Measurements from ENCODE around the gene GPR78. TPM values are rescaled to one million over a fixed set of nuclear protein-coding genes. Genes with fewer than 3 reads are reported as not detected.

Gene GPR78
- total and polyA plus RNA-seq, 2 of the 4 experiments (the other 2 are of a cell fraction): under 0.01 to 0.10 TPM

DNA sequence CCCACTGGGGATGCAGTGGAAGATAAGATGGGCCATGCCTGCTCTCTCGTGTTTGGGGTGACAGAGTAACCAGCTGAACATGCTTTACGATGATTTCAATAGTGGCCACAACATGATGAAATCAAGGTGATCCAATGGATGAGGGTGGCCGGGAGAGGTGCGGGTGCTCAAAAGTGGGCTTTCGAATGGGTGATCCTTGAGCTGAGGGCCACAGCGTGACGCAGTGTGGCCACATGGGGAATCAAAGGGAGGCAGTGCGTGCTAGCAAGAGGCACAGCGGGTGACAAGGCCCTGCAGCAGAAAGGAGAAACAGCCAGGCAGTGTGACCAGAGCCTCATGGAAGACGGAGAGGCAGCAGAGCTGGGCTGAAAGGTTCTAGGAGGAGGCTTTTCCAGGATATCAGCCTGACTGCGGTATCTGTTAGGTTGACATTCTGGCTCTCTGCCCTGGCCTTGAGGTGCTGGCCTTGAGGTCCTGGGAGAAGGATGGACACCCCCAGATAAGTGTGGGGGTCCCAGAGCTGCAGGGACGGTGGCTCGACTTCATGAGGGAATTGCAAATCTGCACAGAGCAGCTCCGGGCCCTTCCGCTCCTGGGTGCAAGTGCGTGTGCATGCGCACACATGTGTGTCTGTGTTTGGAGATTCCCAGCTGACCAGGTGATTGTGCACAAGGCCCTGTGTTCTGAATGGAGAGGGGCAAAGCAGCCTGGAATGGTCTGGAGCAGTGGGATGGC, 38.0 kb upstream of the GPR78 start:
- Histone ChIP-seq H3K79me1 (ENCODE audit: low read depth in 1 of 2, low read length in 2 of 2) (no peaks in the 10 kb centered on the region), H3K4me3 (ENCODE audit: insufficient read depth, low read depth, low read length) (no peak overlapping the region), H3K9ac (ENCODE audit: low read depth, low read length) (no peak overlapping the region), H3K27me3 (ENCODE audit: control insufficient read depth, insufficient read depth, low read length) (peaks cover 6% of the 10 kb centered on the region; the same call in 1 of the 2 replicates), H3K9me3 (ENCODE audit: control insufficient read depth, insufficient read depth, low read length) (no peaks in the 10 kb centered on the region), H2AK5ac (ENCODE audit: low read depth, low read length) (no peak overlapping the region), H4K20me1 (ENCODE audit: insufficient read depth, low read length) (no peaks in the 10 kb centered on the region), H3K14ac (replicated peaks; ENCODE audit: low read depth, low read length) (no peak overlapping the region), H3K36me3 (ENCODE audit: control insufficient read depth, insufficient read depth, low read length) (no peaks in the 10 kb centered on the region), H2AFZ (replicated peaks; ENCODE audit: low read length, poor library complexity) (no peak overlapping the region), H3K9me1 (ENCODE audit: insufficient read depth, low read length) (no peaks in the 10 kb centered on the region), H3K18ac (ENCODE audit: low read depth, low read length) (no peak overlapping the region), H3K4me1 (ENCODE audit: control insufficient read depth, insufficient read depth, low read length) (no peaks in the 10 kb centered on the region; the same call in 1 of the 2 replicates), H2BK120ac (ENCODE audit: low read depth, low read length) (no peak overlapping the region), H3K23ac (ENCODE audit: low read depth, low read length) (no peak overlapping the region), H2BK5ac (ENCODE audit: low read depth, low read length, poor library complexity, severe bottlenecking) (no peak overlapping the region), H4K5ac (ENCODE audit: low read depth, low read length) (no peak overlapping the region), H3K27ac (ENCODE audit: insufficient read depth, low read length) (no peak overlapping the region), H4K8ac (ENCODE audit: low read depth in 2 of 2, low read length in 2 of 2) (no peak overlapping the region), H3K4me2 (ENCODE audit: low read depth, low read length) (no peak overlapping the region), H3K56ac (ENCODE audit: extremely low read depth, insufficient read depth, low read length) (no peak overlapping the region), H2BK20ac (ENCODE audit: low read depth, low read length) (no peak overlapping the region), H4K91ac (ENCODE audit: insufficient read depth, low read depth, low read length) (no peak overlapping the region), H2BK15ac (ENCODE audit: low read depth, low read length) (no peak overlapping the region), H2AK9ac (replicated peaks; ENCODE audit: low read depth, low read length, poor library complexity) (no peak overlapping the region), H3K4ac (ENCODE audit: low read depth, low read length) (no peak overlapping the region)
- WGBS, 2 experiments (ENCODE audit: extremely low coverage in 2 of 2, insufficient read length in 1 of 2): 92% methylated on average over 10 of the region's 17 CpGs; no CpG with 5 or more reads in 1 of the 2 experiments
- dilution Hi-C loops (cut with HindIII; ENCODE audit: low sequenced_read_pairs, unreplicated experiment) (no loop called here), intact Hi-C loops (cut with micrococcal nuclease) (no loop called here), in situ Hi-C loops (cut with MboI; ENCODE audit: low sequenced_read_pairs) (no loop called here)
- ChIA-PET POLR2A (ENCODE audit: unreplicated experiment) (no interaction called here), CTCF (no interaction called here)
- BruUV-seq (replicated peaks): no TSS peak
- DNase-seq: no peak
- no peak for TF ChIP-seq MAZ (IDR thresholded peaks at IDR 0.05; ENCODE audit: borderline replicate concordance, low read depth, low read length)
- no peak for TF ChIP-seq RAD21 (IDR thresholded peaks at IDR 0.05; ENCODE audit: low read length)
- TF ChIP-seq, protein P1, sequence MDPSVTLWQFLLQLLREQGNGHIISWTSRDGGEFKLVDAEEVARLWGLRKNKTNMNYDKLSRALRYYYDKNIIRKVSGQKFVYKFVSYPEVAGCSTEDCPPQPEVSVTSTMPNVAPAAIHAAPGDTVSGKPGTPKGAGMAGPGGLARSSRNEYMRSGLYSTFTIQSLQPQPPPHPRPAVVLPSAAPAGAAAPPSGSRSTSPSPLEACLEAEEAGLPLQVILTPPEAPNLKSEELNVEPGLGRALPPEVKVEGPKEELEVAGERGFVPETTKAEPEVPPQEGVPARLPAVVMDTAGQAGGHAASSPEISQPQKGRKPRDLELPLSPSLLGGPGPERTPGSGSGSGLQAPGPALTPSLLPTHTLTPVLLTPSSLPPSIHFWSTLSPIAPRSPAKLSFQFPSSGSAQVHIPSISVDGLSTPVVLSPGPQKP (IDR thresholded peaks at IDR 0.05; ENCODE audit: borderline replicate concordance, low read depth, low read length): no peak
- TF ChIP-seq, protein P2, sequence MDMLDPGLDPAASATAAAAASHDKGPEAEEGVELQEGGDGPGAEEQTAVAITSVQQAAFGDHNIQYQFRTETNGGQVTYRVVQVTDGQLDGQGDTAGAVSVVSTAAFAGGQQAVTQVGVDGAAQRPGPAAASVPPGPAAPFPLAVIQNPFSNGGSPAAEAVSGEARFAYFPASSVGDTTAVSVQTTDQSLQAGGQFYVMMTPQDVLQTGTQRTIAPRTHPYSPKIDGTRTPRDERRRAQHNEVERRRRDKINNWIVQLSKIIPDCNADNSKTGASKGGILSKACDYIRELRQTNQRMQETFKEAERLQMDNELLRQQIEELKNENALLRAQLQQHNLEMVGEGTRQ (IDR thresholded peaks at IDR 0.05; ENCODE audit: low read depth, low read length): no peak
- TF ChIP-seq MXI1 (IDR thresholded peaks at IDR 0.05; ENCODE audit: borderline replicate concordance, low read depth, low read length): no peak
- no peak for TF ChIP-seq FOS (IDR thresholded peaks at IDR 0.05; ENCODE audit: low read depth, low read length)
- no peak for TF ChIP-seq MAFK (IDR thresholded peaks at IDR 0.05; ENCODE audit: low read depth, low read length)
- no peak for TF ChIP-seq SMC3 (IDR thresholded peaks at IDR 0.05; ENCODE audit: low read depth, low read length)
- no peak for TF ChIP-seq RCOR1 (IDR thresholded peaks at IDR 0.05; ENCODE audit: insufficient replicate concordance, low read length)
- TF ChIP-seq RFX5 (IDR thresholded peaks at IDR 0.05; ENCODE audit: low read depth, low read length): no peak
- TF ChIP-seq, protein P3, sequence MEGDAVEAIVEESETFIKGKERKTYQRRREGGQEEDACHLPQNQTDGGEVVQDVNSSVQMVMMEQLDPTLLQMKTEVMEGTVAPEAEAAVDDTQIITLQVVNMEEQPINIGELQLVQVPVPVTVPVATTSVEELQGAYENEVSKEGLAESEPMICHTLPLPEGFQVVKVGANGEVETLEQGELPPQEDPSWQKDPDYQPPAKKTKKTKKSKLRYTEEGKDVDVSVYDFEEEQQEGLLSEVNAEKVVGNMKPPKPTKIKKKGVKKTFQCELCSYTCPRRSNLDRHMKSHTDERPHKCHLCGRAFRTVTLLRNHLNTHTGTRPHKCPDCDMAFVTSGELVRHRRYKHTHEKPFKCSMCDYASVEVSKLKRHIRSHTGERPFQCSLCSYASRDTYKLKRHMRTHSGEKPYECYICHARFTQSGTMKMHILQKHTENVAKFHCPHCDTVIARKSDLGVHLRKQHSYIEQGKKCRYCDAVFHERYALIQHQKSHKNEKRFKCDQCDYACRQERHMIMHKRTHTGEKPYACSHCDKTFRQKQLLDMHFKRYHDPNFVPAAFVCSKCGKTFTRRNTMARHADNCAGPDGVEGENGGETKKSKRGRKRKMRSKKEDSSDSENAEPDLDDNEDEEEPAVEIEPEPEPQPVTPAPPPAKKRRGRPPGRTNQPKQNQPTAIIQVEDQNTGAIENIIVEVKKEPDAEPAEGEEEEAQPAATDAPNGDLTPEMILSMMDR (conservative IDR thresholded peaks at IDR 0.05; ENCODE audit: low read depth, low read length): no peak
- no peak for TF ChIP-seq CEBPB (IDR thresholded peaks at IDR 0.05; ENCODE audit: low read depth, low read length)
- ATAC-seq (ENCODE audit: low read depth): no peak

Data from IMR-90 (cell line).